SK-N-SH treated with all-trans-retinoic acid at 6 μM for 48 hours (cell line): Measurements from ENCODE around the gene VCP.

Experiments
- ARNTL ChIP-seq: fragments of 450-650 bp; formaldehyde crosslinking; IDR thresholded peaks from 2 replicates; pipeline ENCODE4 v1.5.0; 2020; ENCODE audit warnings: low read depth, mild to moderate bottlenecking, moderate library complexity, borderline replicate concordance
- ZFP3 ChIP-seq: fragments of 250-450 bp; sonication (Bioruptor Pico); IDR thresholded peaks from 2 replicates; pipeline ENCODE4 v1.5.0; 2020; ENCODE audit warnings: mild to moderate bottlenecking, moderate library complexity
- ZFP30 ChIP-seq: fragments of 450-650 bp; formaldehyde crosslinking; IDR thresholded peaks from 2 replicates; pipeline ENCODE4 v1.5.0; 2022; ENCODE audit warnings: mild to moderate bottlenecking, moderate library complexity
- ZNF8 ChIP-seq: fragments of 450-650 bp; formaldehyde crosslinking; IDR thresholded peaks from 2 replicates; pipeline ENCODE4 v1.5.0; 2020; ENCODE audit warnings: mild to moderate bottlenecking, moderate library complexity
- TF ChIP-seq, protein P1 (sequence below): fragments of 250-450 bp; sonication (Bioruptor Pico); IDR thresholded peaks from 2 replicates; pipeline ENCODE4 v1.5.0; 2020; ENCODE audit warnings: mild to moderate bottlenecking, moderate library complexity
- TF ChIP-seq, protein P2 (sequence below): fragments of 250-450 bp; sonication (Bioruptor Pico); IDR thresholded peaks from 2 replicates; pipeline ENCODE4 v1.5.1; 2020; ENCODE audit warnings: low read depth, mild to moderate bottlenecking, moderate library complexity
- TF ChIP-seq, protein P3 (sequence below): fragments of 250-450 bp; sonication (Bioruptor Pico); IDR thresholded peaks from 2 replicates; pipeline ENCODE4 v1.8.0; 2020; ENCODE audit warnings: mild to moderate bottlenecking, moderate library complexity, borderline replicate concordance

DNA sequence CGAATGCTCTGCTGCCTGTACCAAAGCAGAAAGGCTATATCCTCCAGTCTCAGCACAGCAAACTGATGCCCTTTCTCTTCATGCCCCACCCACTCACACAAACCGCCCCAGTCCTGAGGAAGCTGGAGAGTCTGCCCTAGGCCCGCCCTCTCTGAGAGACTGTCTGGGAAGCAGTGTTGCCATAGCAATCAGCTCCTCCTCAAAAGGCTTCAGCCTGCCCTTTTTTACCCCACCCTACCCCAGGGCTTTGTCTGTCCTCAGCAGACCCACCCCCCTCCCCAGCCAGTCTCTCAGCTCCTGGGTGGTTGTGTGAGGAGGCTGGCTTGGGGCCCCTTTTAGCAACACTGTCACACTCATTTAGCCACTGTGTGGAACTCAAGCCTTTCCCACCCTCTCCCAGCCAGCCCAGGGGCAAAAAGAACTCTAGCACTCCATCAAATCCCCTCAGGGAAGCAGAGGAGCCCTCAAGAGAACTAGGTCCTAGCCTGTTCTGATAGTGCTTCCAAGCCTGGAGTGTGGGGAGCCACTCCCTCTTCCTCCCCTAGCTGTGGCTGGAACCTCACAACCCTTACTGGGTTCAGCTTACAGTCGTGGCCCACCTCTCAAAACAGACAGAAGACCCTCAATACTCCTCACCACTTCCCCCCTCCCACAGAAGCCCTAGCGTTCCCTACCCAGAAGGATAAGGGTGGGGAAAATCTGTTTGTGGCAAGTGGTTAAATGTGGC, 41.9 kb upstream of the VCP start:
- TF ChIP-seq ZFP30 (CRISPR knock-in tag) = no peak
- peak; percentile 92 for TF ChIP-seq ZFP3 (CRISPR knock-in tag)
- TF ChIP-seq, protein P1, sequence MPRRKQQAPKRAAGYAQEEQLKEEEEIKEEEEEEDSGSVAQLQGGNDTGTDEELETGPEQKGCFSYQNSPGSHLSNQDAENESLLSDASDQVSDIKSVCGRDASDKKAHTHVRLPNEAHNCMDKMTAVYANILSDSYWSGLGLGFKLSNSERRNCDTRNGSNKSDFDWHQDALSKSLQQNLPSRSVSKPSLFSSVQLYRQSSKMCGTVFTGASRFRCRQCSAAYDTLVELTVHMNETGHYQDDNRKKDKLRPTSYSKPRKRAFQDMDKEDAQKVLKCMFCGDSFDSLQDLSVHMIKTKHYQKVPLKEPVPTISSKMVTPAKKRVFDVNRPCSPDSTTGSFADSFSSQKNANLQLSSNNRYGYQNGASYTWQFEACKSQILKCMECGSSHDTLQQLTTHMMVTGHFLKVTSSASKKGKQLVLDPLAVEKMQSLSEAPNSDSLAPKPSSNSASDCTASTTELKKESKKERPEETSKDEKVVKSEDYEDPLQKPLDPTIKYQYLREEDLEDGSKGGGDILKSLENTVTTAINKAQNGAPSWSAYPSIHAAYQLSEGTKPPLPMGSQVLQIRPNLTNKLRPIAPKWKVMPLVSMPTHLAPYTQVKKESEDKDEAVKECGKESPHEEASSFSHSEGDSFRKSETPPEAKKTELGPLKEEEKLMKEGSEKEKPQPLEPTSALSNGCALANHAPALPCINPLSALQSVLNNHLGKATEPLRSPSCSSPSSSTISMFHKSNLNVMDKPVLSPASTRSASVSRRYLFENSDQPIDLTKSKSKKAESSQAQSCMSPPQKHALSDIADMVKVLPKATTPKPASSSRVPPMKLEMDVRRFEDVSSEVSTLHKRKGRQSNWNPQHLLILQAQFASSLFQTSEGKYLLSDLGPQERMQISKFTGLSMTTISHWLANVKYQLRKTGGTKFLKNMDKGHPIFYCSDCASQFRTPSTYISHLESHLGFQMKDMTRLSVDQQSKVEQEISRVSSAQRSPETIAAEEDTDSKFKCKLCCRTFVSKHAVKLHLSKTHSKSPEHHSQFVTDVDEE (CRISPR knock-in tag) = no peak
- TF ChIP-seq ZNF8 (CRISPR knock-in tag) = no peak
- TF ChIP-seq, protein P2, sequence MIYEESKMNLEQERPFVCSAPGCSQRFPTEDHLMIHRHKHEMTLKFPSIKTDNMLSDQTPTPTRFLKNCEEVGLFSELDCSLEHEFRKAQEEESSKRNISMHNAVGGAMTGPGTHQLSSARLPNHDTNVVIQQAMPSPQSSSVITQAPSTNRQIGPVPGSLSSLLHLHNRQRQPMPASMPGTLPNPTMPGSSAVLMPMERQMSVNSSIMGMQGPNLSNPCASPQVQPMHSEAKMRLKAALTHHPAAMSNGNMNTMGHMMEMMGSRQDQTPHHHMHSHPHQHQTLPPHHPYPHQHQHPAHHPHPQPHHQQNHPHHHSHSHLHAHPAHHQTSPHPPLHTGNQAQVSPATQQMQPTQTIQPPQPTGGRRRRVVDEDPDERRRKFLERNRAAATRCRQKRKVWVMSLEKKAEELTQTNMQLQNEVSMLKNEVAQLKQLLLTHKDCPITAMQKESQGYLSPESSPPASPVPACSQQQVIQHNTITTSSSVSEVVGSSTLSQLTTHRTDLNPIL (CRISPR knock-in tag) = no peak
- no peak for TF ChIP-seq ARNTL (CRISPR knock-in tag)
- TF ChIP-seq, protein P3, sequence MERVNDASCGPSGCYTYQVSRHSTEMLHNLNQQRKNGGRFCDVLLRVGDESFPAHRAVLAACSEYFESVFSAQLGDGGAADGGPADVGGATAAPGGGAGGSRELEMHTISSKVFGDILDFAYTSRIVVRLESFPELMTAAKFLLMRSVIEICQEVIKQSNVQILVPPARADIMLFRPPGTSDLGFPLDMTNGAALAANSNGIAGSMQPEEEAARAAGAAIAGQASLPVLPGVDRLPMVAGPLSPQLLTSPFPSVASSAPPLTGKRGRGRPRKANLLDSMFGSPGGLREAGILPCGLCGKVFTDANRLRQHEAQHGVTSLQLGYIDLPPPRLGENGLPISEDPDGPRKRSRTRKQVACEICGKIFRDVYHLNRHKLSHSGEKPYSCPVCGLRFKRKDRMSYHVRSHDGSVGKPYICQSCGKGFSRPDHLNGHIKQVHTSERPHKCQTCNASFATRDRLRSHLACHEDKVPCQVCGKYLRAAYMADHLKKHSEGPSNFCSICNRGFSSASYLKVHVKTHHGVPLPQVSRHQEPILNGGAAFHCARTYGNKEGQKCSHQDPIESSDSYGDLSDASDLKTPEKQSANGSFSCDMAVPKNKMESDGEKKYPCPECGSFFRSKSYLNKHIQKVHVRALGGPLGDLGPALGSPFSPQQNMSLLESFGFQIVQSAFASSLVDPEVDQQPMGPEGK (CRISPR knock-in tag) = no peak
